ENCODE data around the gene HABP4.

HABP4 gene

GRCh38 chr9:96447406-96447805 lies 2.6 kb upstream of the HABP4 start:
- TF ChIP-seq CTCF (IDR thresholded peaks at IDR 0.05) = no peak
- H3K9me3 ChIP-seq = no peaks in the 10 kb centered on the region
- intact Hi-C loops (cut with DNase I; ENCODE audit: low total_unique reads) = no loop called here
- no peak overlapping the region for H3K27ac ChIP-seq
- H3K36me3 ChIP-seq = no peaks in the 10 kb centered on the region
- no peaks in the 10 kb centered on the region for H3K27me3 ChIP-seq
- H3K4me1 ChIP-seq = peaks cover 0 to 24% (median 11%) of the 10 kb centered on the region in 4 donors
- H3K4me3 ChIP-seq = no peak overlapping the region
- DNase-seq = no peak

- H3K27ac ChIP-seq = peak overlapping the region; percentile 88
Measured at GRCh38 chr9:96448546-96449170, 1.3 kb upstream of the HABP4 start.

GRCh38 chr9:96449523-96449844 lies 485 bp upstream of the HABP4 start:
- peak overlapping the region; percentile 88 for H3K27ac ChIP-seq
- peaks cover 0 to 42% (median 14%) of the 10 kb centered on the region in 4 donors for H3K4me1 ChIP-seq
- no peaks in the 10 kb centered on the region for H3K27me3 ChIP-seq
- DNase-seq = no peak
- TF ChIP-seq CTCF (IDR thresholded peaks at IDR 0.05) = no peak
- intact Hi-C loops (cut with DNase I; ENCODE audit: low total_unique reads) = no loop called here
- H3K9me3 ChIP-seq = no peaks in the 10 kb centered on the region
- peak overlapping the region; percentile 72 to 73 for H3K4me3 ChIP-seq
- H3K36me3 ChIP-seq = no peaks in the 10 kb centered on the region

More at GRCh38 chr9:96448546-96449170, 1.3 kb upstream of the HABP4 start:
- Histone ChIP-seq H3K4me3 (no peak overlapping the region), H3K9me3 (no peaks in the 10 kb centered on the region), H3K36me3 (no peaks in the 10 kb centered on the region), H3K27me3 (no peaks in the 10 kb centered on the region), H3K4me1 (peaks cover 0 to 35% (median 14%) of the 10 kb centered on the region in 4 donors)
- intact Hi-C loops (cut with DNase I; ENCODE audit: low total_unique reads) = no loop called here
- no peak for DNase-seq
- no peak for TF ChIP-seq CTCF (IDR thresholded peaks at IDR 0.05)

- intact Hi-C loops (cut with DNase I; ENCODE audit: low total_unique reads) = loop anchor here (2.0 to 10.0 kb wide), 4 partner anchors 32 to 204 kb away; partner anchors contain the start of genes CDC14B, PRXL2C and ZNF367
- Histone ChIP-seq H3K4me3 (peak overlapping the region; percentile 72 to 73), H3K27me3 (no peaks in the 10 kb centered on the region), H3K27ac (peak overlapping the region; percentile 88), H3K4me1 (peaks cover 0 to 50% (median 14%) of the 10 kb centered on the region in 4 donors), H3K9me3 (no peaks in the 10 kb centered on the region), H3K36me3 (no peaks in the 10 kb centered on the region)
- DNase-seq = peak; percentile 36 to 70
- TF ChIP-seq CTCF (IDR thresholded peaks at IDR 0.05) = no peak
Measured at GRCh38 chr9:96450613-96451528, 902 bp downstream of the HABP4 start.

- peak; percentile 52 to 64 for TF ChIP-seq CTCF (IDR thresholded peaks at IDR 0.05)
- Histone ChIP-seq H3K27me3 (no peaks in the 10 kb centered on the region), H3K4me1 (peaks cover 0 to 57% (median 14%) of the 10 kb centered on the region in 4 donors), H3K9me3 (no peaks in the 10 kb centered on the region), H3K4me3 (no peak overlapping the region), H3K36me3 (peaks cover 0 to 5% (median 2%) of the 10 kb centered on the region in 3 donors), H3K27ac (no peak overlapping the region)
- no peak for DNase-seq
- intact Hi-C loops (cut with DNase I; ENCODE audit: low total_unique reads) = loop anchor here (10.0 kb wide), 2 partner anchors 161 to 201 kb away; partner anchors contain the start of genes CDC14B and PRXL2C
Measured at GRCh38 chr9:96453625-96454024, 3.7 kb downstream of the HABP4 start.

Measured in tibial artery (tissue), 4 donors.